Neutrophil (primary cell): ENCODE data around the gene UST.
"Not testable (repeated sequence)": the region's sequence is repeated elsewhere in the genome, so short reads cannot be mapped to it uniquely, and the experiment has no call there.

Source experiments
- H3K27ac ChIP-seq: fragments of 200-600 bp; sonication (generic); 2 replicates; pipeline ENCODE4 v1.5.1; 2016; ENCODE audit warnings: mild to moderate bottlenecking, moderate library complexity
- H3K27me3 ChIP-seq: fragments of 200-600 bp; sonication (generic); 2 replicates; pipeline ENCODE4 v1.6.0; 2016; ENCODE audit warnings: mild to moderate bottlenecking
- H3K36me3 ChIP-seq: fragments of 200-600 bp; sonication (generic); 2 replicates; pipeline ENCODE4 v1.5.1; 2017
- H3K4me1 ChIP-seq, 2 experiments: fragments of 200-600 bp in 1 of 2; sonication (generic) in 1 of 2; 1 replicate in 1 of 2; 2 replicates in 1 of 2; pipeline versions ENCODE4 v1.5.1 to v1.6.1; 2013 to 2016; ENCODE audit warnings: low read depth in 1 of 2, low read length in 1 of 2, mild to moderate bottlenecking in 1 of 2, moderate library complexity in 1 of 2; ENCODE audit not compliant: control insufficient read depth in 1 of 2, insufficient read depth in 1 of 2
- H3K4me3 ChIP-seq, 2 experiments: fragments of 200-600 bp in 1 of 2; sonication (generic) in 1 of 2; 1 replicate in 1 of 2; 2 replicates in 1 of 2; pipeline ENCODE4 v1.5.1; 2013 to 2016; ENCODE audit warnings: low read depth in 1 of 2, low read length in 1 of 2, mild to moderate bottlenecking in 1 of 2, moderate library complexity in 1 of 2
- H3K9me3 ChIP-seq: fragments of 200-600 bp; sonication (generic); 2 replicates; pipeline ENCODE4 v1.5.1; 2016
- TF ChIP-seq, protein P1 (sequence below): fragments of 200-600 bp; sonication (generic); IDR thresholded peaks from 2 replicates; pipeline ENCODE4 v1.5.1; 2016; ENCODE audit warnings: antibody characterized with exemption

UST gene

DNA sequence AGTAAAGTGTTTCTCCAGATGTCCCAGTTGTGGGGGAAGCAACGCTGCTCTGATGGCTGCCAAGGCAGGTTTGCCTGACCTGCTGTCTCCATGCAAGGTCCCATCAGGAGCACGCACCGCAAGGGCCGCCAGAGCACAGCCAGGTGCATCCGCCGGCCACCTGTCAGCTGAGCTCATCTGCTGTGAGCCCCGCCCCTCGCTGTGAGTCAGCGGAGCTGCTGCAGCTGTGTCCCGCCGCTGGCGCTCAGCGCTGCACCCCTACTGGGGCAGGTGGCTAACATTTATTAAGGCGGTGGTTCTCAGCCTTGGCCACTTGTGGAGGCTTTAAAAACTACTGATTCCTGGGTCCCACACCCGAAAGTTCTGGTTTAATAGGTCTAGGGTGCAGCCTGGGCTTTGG lies 225.7 kb downstream of the UST start:
- Histone ChIP-seq H3K4me3 (no peak overlapping the region), H3K27me3 (peaks cover 50% of the 10 kb centered on the region), H3K27ac (no peak overlapping the region), H3K4me1 (no peaks in the 10 kb centered on the region), H3K36me3 (no peaks in the 10 kb centered on the region), H3K9me3 (no peaks in the 10 kb centered on the region)
- TF ChIP-seq, protein P1, sequence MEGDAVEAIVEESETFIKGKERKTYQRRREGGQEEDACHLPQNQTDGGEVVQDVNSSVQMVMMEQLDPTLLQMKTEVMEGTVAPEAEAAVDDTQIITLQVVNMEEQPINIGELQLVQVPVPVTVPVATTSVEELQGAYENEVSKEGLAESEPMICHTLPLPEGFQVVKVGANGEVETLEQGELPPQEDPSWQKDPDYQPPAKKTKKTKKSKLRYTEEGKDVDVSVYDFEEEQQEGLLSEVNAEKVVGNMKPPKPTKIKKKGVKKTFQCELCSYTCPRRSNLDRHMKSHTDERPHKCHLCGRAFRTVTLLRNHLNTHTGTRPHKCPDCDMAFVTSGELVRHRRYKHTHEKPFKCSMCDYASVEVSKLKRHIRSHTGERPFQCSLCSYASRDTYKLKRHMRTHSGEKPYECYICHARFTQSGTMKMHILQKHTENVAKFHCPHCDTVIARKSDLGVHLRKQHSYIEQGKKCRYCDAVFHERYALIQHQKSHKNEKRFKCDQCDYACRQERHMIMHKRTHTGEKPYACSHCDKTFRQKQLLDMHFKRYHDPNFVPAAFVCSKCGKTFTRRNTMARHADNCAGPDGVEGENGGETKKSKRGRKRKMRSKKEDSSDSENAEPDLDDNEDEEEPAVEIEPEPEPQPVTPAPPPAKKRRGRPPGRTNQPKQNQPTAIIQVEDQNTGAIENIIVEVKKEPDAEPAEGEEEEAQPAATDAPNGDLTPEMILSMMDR = no peak

DNA sequence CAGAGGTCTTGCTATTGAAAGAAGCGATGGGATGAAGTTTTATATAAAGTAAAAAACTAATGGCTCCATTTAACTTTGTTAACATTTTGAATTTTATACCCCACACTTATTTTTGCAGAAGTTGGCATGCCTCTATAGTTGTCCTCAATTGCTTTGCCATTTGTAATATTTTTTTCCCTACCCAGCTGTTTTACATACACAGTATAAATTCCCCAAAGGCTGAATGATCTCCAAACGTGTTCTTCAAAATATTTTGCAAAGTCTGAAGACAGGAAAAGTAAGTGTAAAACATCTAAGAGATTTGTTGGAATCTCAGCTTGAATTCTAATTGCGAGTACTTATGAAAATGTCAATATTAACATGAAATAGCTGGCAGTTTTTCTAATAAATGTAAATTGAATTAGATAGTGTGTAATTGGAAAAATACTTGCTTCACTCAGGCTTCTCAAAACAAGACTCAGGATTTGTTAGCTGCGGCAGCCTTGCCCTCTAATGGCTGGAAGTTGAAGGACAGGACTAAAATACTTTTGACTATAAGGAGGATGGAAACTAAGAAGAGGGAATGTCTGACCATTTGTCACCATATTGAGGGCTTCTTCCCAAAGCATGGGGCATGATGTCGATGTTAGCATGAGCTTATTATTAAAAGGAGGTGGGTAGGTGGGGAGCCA lies 226.8 kb downstream of the UST start:
- Histone ChIP-seq H3K36me3 (no peaks in the 10 kb centered on the region), H3K27ac (no peak overlapping the region), H3K9me3 (no peaks in the 10 kb centered on the region), H3K4me3 (no peak overlapping the region), H3K27me3 (peaks cover 50% of the 10 kb centered on the region), H3K4me1 (no peaks in the 10 kb centered on the region)
- TF ChIP-seq, protein P1 = no peak

DNA sequence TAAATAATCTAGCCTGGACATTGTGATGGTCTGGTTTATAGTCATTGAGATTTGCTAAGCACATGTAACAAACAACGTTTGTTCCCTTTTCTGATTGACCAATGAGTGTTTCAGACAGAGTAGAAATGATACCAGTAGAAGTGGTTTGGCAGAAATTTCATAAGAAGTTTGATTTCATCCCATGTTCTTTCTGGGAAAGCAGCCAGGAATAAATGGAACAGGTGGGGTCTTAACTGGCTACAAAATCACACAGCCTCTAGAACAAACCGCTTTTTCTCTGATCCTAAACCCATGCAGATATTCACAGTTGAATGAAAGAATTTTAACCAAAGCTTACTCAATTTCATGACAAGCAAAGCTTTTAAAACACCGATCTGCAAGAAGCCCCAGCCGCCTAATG lies 227.5 kb downstream of the UST start:
- TF ChIP-seq, protein P1 = no peak
- Histone ChIP-seq H3K4me3 (no peak overlapping the region), H3K27ac (no peak overlapping the region), H3K36me3 (no peaks in the 10 kb centered on the region), H3K27me3 (peaks cover 50% of the 10 kb centered on the region), H3K9me3 (no peaks in the 10 kb centered on the region), H3K4me1 (no peaks in the 10 kb centered on the region)

DNA sequence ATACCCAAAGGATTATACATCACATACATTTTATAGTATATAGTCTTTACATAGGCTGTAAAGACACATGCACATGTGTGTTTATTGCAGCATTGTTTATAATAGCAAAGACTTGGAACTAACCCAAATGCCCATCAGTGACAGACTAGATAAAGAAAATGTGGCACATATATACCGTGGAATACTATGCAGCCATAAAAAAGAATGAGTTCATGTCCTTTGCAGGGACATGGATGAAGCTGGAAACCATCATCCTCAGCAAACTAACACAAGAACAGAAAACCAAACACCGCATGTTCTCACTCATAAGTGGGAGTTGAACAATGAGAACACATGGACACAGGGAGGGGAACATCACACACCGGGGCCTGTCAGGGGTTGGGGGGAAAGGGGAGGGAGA lies 231.5 kb downstream of the UST start:
- H3K4me3 ChIP-seq, H3K9me3 ChIP-seq, H3K36me3 ChIP-seq, H3K4me1 ChIP-seq, H3K27ac ChIP-seq: not testable (repeated sequence)
- peaks cover 20% of the 10 kb centered on the region for H3K27me3 ChIP-seq

DNA sequence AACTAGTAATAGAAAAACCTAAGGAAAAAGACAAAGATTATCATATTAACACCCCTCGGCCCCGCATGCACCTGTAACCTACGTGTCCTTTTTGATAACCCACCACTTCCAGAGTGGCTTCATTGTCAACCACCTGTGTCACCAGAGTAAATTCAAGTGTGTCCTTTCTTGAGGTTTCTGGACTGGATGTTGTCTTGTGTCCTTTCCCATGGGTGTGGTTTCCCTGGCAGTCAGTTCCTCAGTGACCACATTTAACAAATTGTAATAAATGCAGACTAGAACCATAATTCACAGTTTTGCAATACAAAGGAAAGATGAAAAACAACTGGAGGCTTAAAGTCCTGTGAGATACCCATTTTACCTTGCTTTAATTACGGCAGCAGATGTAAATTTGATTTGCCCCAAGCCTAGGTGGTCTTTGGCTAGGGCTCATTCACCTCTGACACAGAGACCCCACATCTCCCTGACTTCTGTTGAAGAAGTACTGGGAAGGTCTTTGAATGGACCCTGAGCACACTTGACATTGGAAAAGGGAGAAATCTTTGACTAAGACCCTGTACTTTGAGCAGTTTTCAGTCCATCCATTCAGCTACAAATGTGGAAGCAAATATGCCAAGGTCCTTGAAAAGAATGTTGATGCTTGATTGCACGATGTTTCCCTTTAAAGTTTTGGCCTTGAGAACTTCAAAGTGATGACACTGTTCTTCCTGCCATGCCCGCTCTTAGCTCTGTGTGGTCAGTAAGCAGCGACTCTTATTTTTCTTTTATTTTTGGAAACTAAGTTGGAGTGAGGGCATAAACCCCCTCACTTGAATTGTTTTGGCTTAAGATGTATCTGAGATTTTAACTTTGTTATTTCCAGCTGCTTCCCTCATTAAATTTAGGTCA lies 232.4 kb downstream of the UST start:
- H3K4me1 ChIP-seq = no peaks in the 10 kb centered on the region
- H3K4me3 ChIP-seq = no peak overlapping the region
- TF ChIP-seq, protein P1 = no peak
- no peaks in the 10 kb centered on the region for H3K36me3 ChIP-seq
- H3K27ac ChIP-seq = no peak overlapping the region
- peaks cover 11% of the 10 kb centered on the region for H3K27me3 ChIP-seq
- H3K9me3 ChIP-seq = no peaks in the 10 kb centered on the region

DNA sequence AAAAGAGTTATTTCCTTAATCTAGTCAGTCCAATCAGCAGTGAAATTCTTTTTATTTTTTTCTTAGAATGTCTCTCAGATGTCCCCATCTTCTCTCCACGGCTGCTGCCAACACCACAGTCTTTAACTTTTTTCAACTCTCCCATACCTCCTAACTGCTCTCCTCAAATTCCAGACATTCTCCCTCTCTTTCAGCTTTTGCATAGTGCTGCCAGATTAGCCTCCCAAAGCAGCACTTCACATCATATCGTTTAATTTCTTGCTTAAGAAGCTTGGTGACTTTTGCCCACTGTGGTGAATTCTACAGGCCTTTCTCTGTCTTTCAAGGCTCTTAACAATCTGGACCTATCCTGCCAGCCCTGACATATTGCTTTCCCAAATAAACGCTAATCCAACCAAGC lies 233.4 kb downstream of the UST start:
- Histone ChIP-seq H3K27me3 (peaks cover under 1% of the 10 kb centered on the region), H3K4me3 (no peak overlapping the region), H3K4me1 (no peaks in the 10 kb centered on the region), H3K9me3 (no peaks in the 10 kb centered on the region), H3K27ac (no peak overlapping the region), H3K36me3 (no peaks in the 10 kb centered on the region)
- TF ChIP-seq, protein P1 = no peak
